Panc1 (cell line): Measurements from ENCODE around the gene DNAJC10. TPM values are rescaled to one million over a fixed set of nuclear protein-coding genes. Genes with fewer than 3 reads are reported as not detected.
"Not testable (repeated sequence)": the region's sequence is repeated elsewhere in the genome, so short reads cannot be mapped to it uniquely, and the experiment has no call there.

Experiments used
- ATAC-seq: fragments of 200-7000 bp; cut with Tn5 transposase; 2 replicates; pipeline ENCODE4 v1.9.1; 2020; ENCODE audit warnings: mild to moderate bottlenecking, moderate library complexity
- BruUV-seq: library from RNA; stranded (reverse); fragments of 400-500 nt; replicated peaks from 2 replicates; lab custom pipeline; 2021; lab: Mats Ljungman, UMichigan
- CTCF ChIA-PET: fragments of 300-600 bp; sonication (Branson Sonifier 250); formaldehyde crosslinking; loops from one replicate; lab custom pipeline; 2022; ENCODE audit warnings: antibody characterized with exemption; lab: Charles Lee
- POLR2A ChIA-PET: fragments of 300-600 bp; sonication (Branson Sonifier 250); formaldehyde crosslinking; loops from one replicate; lab custom pipeline; 2022; ENCODE audit warnings: antibody characterized with exemption; lab: Charles Lee
- DNase-seq: peaks from one replicate; pipeline ENCODE4 v3.0.0-alpha.2; 2010; ENCODE audit warnings: low read depth, low spot score
- H3K27ac ChIP-seq: 2 replicates; pipeline ENCODE4 v1.5.1; 2011; ENCODE audit warnings: mild to moderate bottlenecking, low read length, inconsistent platforms
- H3K27me3 ChIP-seq: fragments of 200-500 bp; sonication (Bioruptor generic); 2 replicates; pipeline ENCODE4 v1.6.0; 2014; ENCODE audit warnings: low read length, inconsistent platforms; ENCODE audit not compliant: control insufficient read depth, insufficient read depth
- H3K36me3 ChIP-seq: fragments of 200-500 bp; sonication (Bioruptor generic); 2 replicates; pipeline ENCODE4 v1.5.1; 2014; ENCODE audit warnings: inconsistent platforms, mild to moderate bottlenecking, low read length, moderate library complexity; ENCODE audit not compliant: control insufficient read depth, insufficient read depth
- H3K4me1 ChIP-seq: 2 replicates; pipeline ENCODE4 v1.5.1; 2011; ENCODE audit warnings: inconsistent platforms, mild to moderate bottlenecking, low read length, moderate library complexity; ENCODE audit not compliant: control insufficient read depth, insufficient read depth
- H3K4me3 ChIP-seq, 2 experiments: 2 replicates each; pipeline ENCODE4 v1.5.1; 2011 to 2012; ENCODE audit warnings: low read depth in 2 of 2, low read length in 2 of 2, mild to moderate bottlenecking in 2 of 2, inconsistent platforms in 1 of 2, moderate library complexity in 1 of 2
- H3K9me3 ChIP-seq: fragments of 200-500 bp; sonication (Bioruptor generic); 2 replicates; pipeline ENCODE4 v1.5.1; 2014; ENCODE audit warnings: low read depth, mild to moderate bottlenecking, inconsistent platforms, low read length, moderate library complexity; ENCODE audit not compliant: control insufficient read depth, insufficient read depth
- CTCF ChIP-seq: fragments of 450-650 bp; IDR thresholded peaks from 2 replicates; pipeline ENCODE4 v1.5.1; 2017; ENCODE audit warnings: mild to moderate bottlenecking
- POLR2AphosphoS5 ChIP-seq: IDR thresholded peaks from 2 replicates; pipeline ENCODE4 v1.6.1; 2012; ENCODE audit warnings: mild to moderate bottlenecking, low read depth, low read length, moderate library complexity
- REST ChIP-seq, 2 experiments: IDR thresholded peaks; 2 replicates each; pipeline ENCODE4 v1.6.1; 2011 to 2012; ENCODE audit warnings: low read depth in 2 of 2, control low read depth in 1 of 2, low read length in 1 of 2, mild to moderate bottlenecking in 1 of 2, moderate library complexity in 1 of 2; ENCODE audit not compliant: insufficient read depth in 1 of 2
- SIN3A ChIP-seq: IDR thresholded peaks from 2 replicates; pipeline ENCODE4 v1.6.1; 2012; ENCODE audit warnings: low read depth, mild to moderate bottlenecking, low read length, moderate library complexity, borderline replicate concordance; ENCODE audit not compliant: insufficient read depth
- TCF7L2 ChIP-seq: IDR thresholded peaks from 2 replicates; pipeline ENCODE4 v1.6.1; 2011; ENCODE audit warnings: mild to moderate bottlenecking, low read depth, low read length, inconsistent platforms
- in situ Hi-C: cut with HindIII; loops from 2 replicates; pipeline ENCODE4 v1.10.0; 2016; ENCODE audit warnings: low sequenced_read_pairs, low pct_unique_long_range_greater_than_20kb
- intact Hi-C: fragments of 100-400 bp; cut with micrococcal nuclease; formaldehyde crosslinking; loops from one replicate; pipeline ENCODE4 v1.10.0; 2022; ENCODE audit not compliant: unreplicated experiment
- total RNA-seq: library from RNA; stranded (reverse); gene quantifications from one replicate; pipeline ENCODE4 v1.2.1, GENCODE V29; 2021; ENCODE audit not compliant: unreplicated experiment

The DNAJC10 gene
- total RNA-seq, 1 experiment from 2014 or later = 122 TPM

- intact Hi-C loops = no loop called here
- Histone ChIP-seq H3K27me3 (no peaks in the 10 kb centered on the region), H3K27ac (no peak overlapping the region), H3K36me3 (peaks cover 29% of the 10 kb centered on the region), H3K9me3 (no peaks in the 10 kb centered on the region), H3K4me1 (no peaks in the 10 kb centered on the region), H3K4me3 (no peak overlapping the region)
- BruUV-seq = no TSS peak
- CTCF ChIA-PET = no interaction called here
- DNase-seq (no peak), ATAC-seq (no peak)
- POLR2A ChIA-PET = interaction anchor here (0.6 kb wide), 1 partner anchor 485 kb away, joined by 4 read pairs; no protein-coding TSS in a partner anchor
- in situ Hi-C loops = no loop called here
- TF ChIP-seq POLR2AphosphoS5 (no peak), SIN3A (no peak), REST (IDR thresholded peaks at IDR 0.05; ENCODE audit: insufficient read depth in 1 of 2, low read depth in 2 of 2, low read length in 1 of 2) (no peak), TCF7L2 (no peak)
Observed at GRCh38 chr2:182732736-182733135, 16.7 kb downstream of the DNAJC10 start.

- intact Hi-C loops (no loop called here), in situ Hi-C loops (no loop called here)
- no peaks in the 10 kb centered on the region for H3K27me3 ChIP-seq
- POLR2A ChIA-PET = no interaction called here
- no peak for TF ChIP-seq CTCF
- TF ChIP-seq POLR2AphosphoS5 = no peak
- TF ChIP-seq TCF7L2 = no peak
- no peak for TF ChIP-seq SIN3A
- TF ChIP-seq REST (IDR thresholded peaks at IDR 0.05; ENCODE audit: insufficient read depth in 1 of 2, low read depth in 2 of 2, low read length in 1 of 2) = no peak
- H3K27ac ChIP-seq = no peak overlapping the region
- H3K4me1 ChIP-seq = no peaks in the 10 kb centered on the region
- peaks cover 29% of the 10 kb centered on the region for H3K36me3 ChIP-seq
- no peak for DNase-seq
- CTCF ChIA-PET = no interaction called here
- ATAC-seq = no peak
- H3K9me3 ChIP-seq = no peaks in the 10 kb centered on the region
- H3K4me3 ChIP-seq = no peak overlapping the region
- no TSS peak for BruUV-seq
Observed at GRCh38 chr2:182733572-182733971, 17.5 kb downstream of the DNAJC10 start.

- H3K9me3 ChIP-seq, ATAC-seq, H3K4me3 ChIP-seq, intact Hi-C loops, H3K27me3 ChIP-seq, H3K27ac ChIP-seq, BruUV-seq, DNase-seq, POLR2A ChIA-PET, H3K4me1 ChIP-seq, in situ Hi-C loops: not testable (repeated sequence)
- CTCF ChIA-PET = interaction anchor here (0.7 kb wide), 1 partner anchor 14 kb away, joined by 5 read pairs; no protein-coding TSS in a partner anchor
- H3K36me3 ChIP-seq = peaks cover 45% of the 10 kb centered on the region
Observed at GRCh38 chr2:182736856-182737255, 20.8 kb downstream of the DNAJC10 start.
